A673 (cell line): Measurements from ENCODE around the gene TMEM255B.

ENCODE experiments used
- CTCF ChIP-seq: fragments of 300-800, 200-600 bp; sonication (generic); conservative IDR thresholded peaks from 2 replicates; pipeline ENCODE4 v1.5.1; 2017; ENCODE audit warnings: low read depth, mild to moderate bottlenecking, antibody characterized with exemption, low read length, moderate library complexity, mixed read lengths
- EZH2 ChIP-seq: fragments of 200-600 bp; sonication (generic); IDR thresholded peaks from 2 replicates; pipeline ENCODE4 v1.6.1; 2017; ENCODE audit warnings: borderline replicate concordance, low read depth, mild to moderate bottlenecking, mixed read lengths, antibody characterized with exemption, low read length; ENCODE audit not compliant: poor library complexity, severe bottlenecking

GRCh38 chr13:113741191-113741668, 17.8 kb upstream of the TMEM255B start:
- TF ChIP-seq EZH2: no peak
- no peak for TF ChIP-seq CTCF
